Measurements from ENCODE around the gene DYNLT2.

Gene DYNLT2

GRCh38 chr6:169751242-169752073 lies at the start of gene DYNLT2, which contains the start of gene ERMARD:
TSS of gene DYNLT2 (minus strand) at chr6:169751572. CDS start at chr6:169751458, 114 bp downstream.
TSS of gene ERMARD (plus strand) at chr6:169751622. CDS start at chr6:169751658, 36 bp downstream.
- DNase-seq: peak; percentile 85 to 88

- DNase-seq: no peak
Measured at GRCh38 chr6:169800668-169801395, 49.5 kb upstream of the DYNLT2 start.

GRCh38 chr6:169800116-169800667 lies 48.8 kb upstream of the DYNLT2 start:
- DNase-seq: no peak

- no peak for DNase-seq
Measured at GRCh38 chr6:169799474-169799926, 48.1 kb upstream of the DYNLT2 start.

- no peak for DNase-seq
Measured at GRCh38 chr6:169798764-169799473, 47.5 kb upstream of the DYNLT2 start.

- DNase-seq: no peak
Measured at GRCh38 chr6:169795196-169795595, 43.8 kb upstream of the DYNLT2 start.

- no peak for DNase-seq
Measured at GRCh38 chr6:169794317-169795055, 43.1 kb upstream of the DYNLT2 start.

- no peak for DNase-seq
Measured at GRCh38 chr6:169793408-169793807, 42.0 kb upstream of the DYNLT2 start.

GRCh38 chr6:169792306-169793015 lies 41.1 kb upstream of the DYNLT2 start:
- no peak for DNase-seq

GRCh38 chr6:169791721-169792131 lies 40.4 kb upstream of the DYNLT2 start:
- DNase-seq: no peak

- peak; percentile 60 to 65 for DNase-seq
Measured at GRCh38 chr6:169789944-169790927, 38.9 kb upstream of the DYNLT2 start.

GRCh38 chr6:169789146-169789943 lies 38.0 kb upstream of the DYNLT2 start:
- DNase-seq: no peak

GRCh38 chr6:169788809-169789145 lies 37.4 kb upstream of the DYNLT2 start:
- no peak for DNase-seq

GRCh38 chr6:169787797-169788196 lies 36.4 kb upstream of the DYNLT2 start:
- no peak for DNase-seq

- no peak for DNase-seq
Measured at GRCh38 chr6:169786349-169786748, 35.0 kb upstream of the DYNLT2 start.

- no peak for DNase-seq
Measured at GRCh38 chr6:169785566-169785965, 34.2 kb upstream of the DYNLT2 start.

GRCh38 chr6:169784821-169785340 lies 33.5 kb upstream of the DYNLT2 start:
- DNase-seq: no peak

- DNase-seq: no peak
Measured at GRCh38 chr6:169783971-169784820, 32.8 kb upstream of the DYNLT2 start.
